HepG2 (cell line): ENCODE results near the gene FGD2. TPM values are rescaled to one million over a fixed set of nuclear protein-coding genes. Genes with fewer than 3 reads are reported as not detected.

Source experiments
- YEATS2 ChIP-seq: sonication (generic); formaldehyde crosslinking; IDR thresholded peaks from 2 replicates; pipeline ENCODE4 v1.4.0; 2020; ENCODE audit warnings: missing genetic modification reagents, borderline replicate concordance
- polyA plus RNA-seq, 8 experiments: library from polyadenylated mRNA; depleted of rRNA in 3 of 8; stranded (reverse) in 7 of 8; unstranded in 1 of 8; fragments of >200 nt; fragmentation: Illumina TruSeq in 4 of 8; extraction: Trizol in 4 of 8; gene quantifications; 2 replicates each; pipeline versions ENCODE4 v1.2.1 to v1.2.3, GENCODE V29; 2011 to 2016; ENCODE audit warnings: low read depth in 4 of 8, missing spikeins in 1 of 8, mixed read lengths in 1 of 8; ENCODE audit not compliant: insufficient read depth in 1 of 8
- total RNA-seq, 5 experiments: library from RNA; depleted of rRNA; stranded (reverse); fragments of >200 nt; fragmentation: Illumina TruSeq; extraction: Trizol; gene quantifications; 2 replicates each; pipeline ENCODE4 v1.2.3, GENCODE V29; 2016; ENCODE audit warnings: low read depth in 1 of 5
- TF ChIP-seq, protein P1 (sequence below): sonication (generic); formaldehyde crosslinking; IDR thresholded peaks from 2 replicates; pipeline ENCODE4 v1.5.1; 2020; ENCODE audit warnings: mild to moderate bottlenecking, missing genetic modification reagents, moderate library complexity
- TF ChIP-seq, protein P2 (sequence below): sonication (generic); formaldehyde crosslinking; IDR thresholded peaks from 2 replicates; pipeline ENCODE4 v1.4.0; 2020; ENCODE audit warnings: missing genetic modification reagents, borderline replicate concordance
- TF ChIP-seq, protein P3 (sequence below): sonication (generic); formaldehyde crosslinking; IDR thresholded peaks from 2 replicates; pipeline ENCODE4 v1.4.0; 2020; ENCODE audit warnings: mild to moderate bottlenecking, missing genetic modification reagents
- TF ChIP-seq, protein P4 (sequence below): sonication (generic); formaldehyde crosslinking; IDR thresholded peaks from 2 replicates; pipeline ENCODE4 v1.4.0; 2020; ENCODE audit warnings: missing genetic modification reagents

FGD2 gene
- total and polyA plus RNA-seq, 2 of the 13 experiments (the other 11 are each of a cell fraction or from before 2014, with no cell fraction given) = not detected

DNA sequence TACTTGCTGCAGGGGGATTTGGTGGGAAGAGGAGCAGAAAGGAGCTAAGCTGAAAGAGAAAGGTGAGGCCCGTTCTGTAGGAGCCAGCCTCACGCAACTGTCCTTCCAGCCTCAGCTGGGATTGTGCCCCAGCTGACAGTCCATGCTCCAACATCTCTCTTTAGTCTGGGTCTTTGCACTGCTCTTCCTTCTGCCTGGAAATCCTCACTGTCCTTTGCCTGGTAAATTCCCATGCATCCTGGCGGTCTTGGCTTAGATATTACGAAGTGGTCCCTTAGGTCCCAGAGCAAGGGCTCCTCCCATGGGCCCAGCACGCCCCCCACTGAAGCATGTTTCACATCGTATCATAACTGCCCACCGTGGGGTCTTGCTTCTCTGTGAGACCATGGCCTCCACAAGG is 52.2 kb downstream of the FGD2 start (continued):
- TF ChIP-seq, protein P1, sequence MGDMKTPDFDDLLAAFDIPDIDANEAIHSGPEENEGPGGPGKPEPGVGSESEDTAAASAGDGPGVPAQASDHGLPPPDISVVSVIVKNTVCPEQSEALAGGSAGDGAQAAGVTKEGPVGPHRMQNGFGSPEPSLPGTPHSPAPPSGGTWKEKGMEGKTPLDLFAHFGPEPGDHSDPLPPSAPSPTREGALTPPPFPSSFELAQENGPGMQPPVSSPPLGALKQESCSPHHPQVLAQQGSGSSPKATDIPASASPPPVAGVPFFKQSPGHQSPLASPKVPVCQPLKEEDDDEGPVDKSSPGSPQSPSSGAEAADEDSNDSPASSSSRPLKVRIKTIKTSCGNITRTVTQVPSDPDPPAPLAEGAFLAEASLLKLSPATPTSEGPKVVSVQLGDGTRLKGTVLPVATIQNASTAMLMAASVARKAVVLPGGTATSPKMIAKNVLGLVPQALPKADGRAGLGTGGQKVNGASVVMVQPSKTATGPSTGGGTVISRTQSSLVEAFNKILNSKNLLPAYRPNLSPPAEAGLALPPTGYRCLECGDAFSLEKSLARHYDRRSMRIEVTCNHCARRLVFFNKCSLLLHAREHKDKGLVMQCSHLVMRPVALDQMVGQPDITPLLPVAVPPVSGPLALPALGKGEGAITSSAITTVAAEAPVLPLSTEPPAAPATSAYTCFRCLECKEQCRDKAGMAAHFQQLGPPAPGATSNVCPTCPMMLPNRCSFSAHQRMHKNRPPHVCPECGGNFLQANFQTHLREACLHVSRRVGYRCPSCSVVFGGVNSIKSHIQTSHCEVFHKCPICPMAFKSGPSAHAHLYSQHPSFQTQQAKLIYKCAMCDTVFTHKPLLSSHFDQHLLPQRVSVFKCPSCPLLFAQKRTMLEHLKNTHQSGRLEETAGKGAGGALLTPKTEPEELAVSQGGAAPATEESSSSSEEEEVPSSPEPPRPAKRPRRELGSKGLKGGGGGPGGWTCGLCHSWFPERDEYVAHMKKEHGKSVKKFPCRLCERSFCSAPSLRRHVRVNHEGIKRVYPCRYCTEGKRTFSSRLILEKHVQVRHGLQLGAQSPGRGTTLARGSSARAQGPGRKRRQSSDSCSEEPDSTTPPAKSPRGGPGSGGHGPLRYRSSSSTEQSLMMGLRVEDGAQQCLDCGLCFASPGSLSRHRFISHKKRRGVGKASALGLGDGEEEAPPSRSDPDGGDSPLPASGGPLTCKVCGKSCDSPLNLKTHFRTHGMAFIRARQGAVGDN = 0 out of 2 replicates have a peak, but pooled peaks have one; percentile 26
- no peak for TF ChIP-seq YEATS2 (CRISPR knock-in tag)
- TF ChIP-seq, protein P2, sequence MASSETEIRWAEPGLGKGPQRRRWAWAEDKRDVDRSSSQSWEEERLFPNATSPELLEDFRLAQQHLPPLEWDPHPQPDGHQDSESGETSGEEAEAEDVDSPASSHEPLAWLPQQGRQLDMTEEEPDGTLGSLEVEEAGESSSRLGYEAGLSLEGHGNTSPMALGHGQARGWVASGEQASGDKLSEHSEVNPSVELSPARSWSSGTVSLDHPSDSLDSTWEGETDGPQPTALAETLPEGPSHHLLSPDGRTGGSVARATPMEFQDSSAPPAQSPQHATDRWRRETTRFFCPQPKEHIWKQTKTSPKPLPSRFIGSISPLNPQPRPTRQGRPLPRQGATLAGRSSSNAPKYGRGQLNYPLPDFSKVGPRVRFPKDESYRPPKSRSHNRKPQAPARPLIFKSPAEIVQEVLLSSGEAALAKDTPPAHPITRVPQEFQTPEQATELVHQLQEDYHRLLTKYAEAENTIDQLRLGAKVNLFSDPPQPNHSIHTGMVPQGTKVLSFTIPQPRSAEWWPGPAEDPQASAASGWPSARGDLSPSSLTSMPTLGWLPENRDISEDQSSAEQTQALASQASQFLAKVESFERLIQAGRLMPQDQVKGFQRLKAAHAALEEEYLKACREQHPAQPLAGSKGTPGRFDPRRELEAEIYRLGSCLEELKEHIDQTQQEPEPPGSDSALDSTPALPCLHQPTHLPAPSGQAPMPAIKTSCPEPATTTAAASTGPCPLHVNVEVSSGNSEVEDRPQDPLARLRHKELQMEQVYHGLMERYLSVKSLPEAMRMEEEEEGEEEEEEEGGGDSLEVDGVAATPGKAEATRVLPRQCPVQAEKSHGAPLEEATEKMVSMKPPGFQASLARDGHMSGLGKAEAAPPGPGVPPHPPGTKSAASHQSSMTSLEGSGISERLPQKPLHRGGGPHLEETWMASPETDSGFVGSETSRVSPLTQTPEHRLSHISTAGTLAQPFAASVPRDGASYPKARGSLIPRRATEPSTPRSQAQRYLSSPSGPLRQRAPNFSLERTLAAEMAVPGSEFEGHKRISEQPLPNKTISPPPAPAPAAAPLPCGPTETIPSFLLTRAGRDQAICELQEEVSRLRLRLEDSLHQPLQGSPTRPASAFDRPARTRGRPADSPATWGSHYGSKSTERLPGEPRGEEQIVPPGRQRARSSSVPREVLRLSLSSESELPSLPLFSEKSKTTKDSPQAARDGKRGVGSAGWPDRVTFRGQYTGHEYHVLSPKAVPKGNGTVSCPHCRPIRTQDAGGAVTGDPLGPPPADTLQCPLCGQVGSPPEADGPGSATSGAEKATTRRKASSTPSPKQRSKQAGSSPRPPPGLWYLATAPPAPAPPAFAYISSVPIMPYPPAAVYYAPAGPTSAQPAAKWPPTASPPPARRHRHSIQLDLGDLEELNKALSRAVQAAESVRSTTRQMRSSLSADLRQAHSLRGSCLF (CRISPR knock-in tag) = no peak
- TF ChIP-seq, protein P3, sequence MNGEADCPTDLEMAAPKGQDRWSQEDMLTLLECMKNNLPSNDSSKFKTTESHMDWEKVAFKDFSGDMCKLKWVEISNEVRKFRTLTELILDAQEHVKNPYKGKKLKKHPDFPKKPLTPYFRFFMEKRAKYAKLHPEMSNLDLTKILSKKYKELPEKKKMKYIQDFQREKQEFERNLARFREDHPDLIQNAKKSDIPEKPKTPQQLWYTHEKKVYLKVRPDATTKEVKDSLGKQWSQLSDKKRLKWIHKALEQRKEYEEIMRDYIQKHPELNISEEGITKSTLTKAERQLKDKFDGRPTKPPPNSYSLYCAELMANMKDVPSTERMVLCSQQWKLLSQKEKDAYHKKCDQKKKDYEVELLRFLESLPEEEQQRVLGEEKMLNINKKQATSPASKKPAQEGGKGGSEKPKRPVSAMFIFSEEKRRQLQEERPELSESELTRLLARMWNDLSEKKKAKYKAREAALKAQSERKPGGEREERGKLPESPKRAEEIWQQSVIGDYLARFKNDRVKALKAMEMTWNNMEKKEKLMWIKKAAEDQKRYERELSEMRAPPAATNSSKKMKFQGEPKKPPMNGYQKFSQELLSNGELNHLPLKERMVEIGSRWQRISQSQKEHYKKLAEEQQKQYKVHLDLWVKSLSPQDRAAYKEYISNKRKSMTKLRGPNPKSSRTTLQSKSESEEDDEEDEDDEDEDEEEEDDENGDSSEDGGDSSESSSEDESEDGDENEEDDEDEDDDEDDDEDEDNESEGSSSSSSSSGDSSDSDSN (CRISPR knock-in tag) = 0 out of 2 replicates have a peak, but pooled peaks have one; percentile 33
- TF ChIP-seq, protein P4, sequence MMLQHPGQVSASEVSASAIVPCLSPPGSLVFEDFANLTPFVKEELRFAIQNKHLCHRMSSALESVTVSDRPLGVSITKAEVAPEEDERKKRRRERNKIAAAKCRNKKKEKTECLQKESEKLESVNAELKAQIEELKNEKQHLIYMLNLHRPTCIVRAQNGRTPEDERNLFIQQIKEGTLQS (CRISPR knock-in tag) = no peak
